ACC112 (cell line): ENCODE data around the gene CER1.
"Not testable (repeated sequence)": the region's sequence is repeated elsewhere in the genome, so short reads cannot be mapped to it uniquely, and the experiment has no call there.

Source experiments
- H2AFZ ChIP-seq: fragments of 200-600 bp; sonication (generic); one replicate; pipeline ENCODE4 v1.6.0; 2017; ENCODE audit warnings: antibody characterized with exemption, low read length; ENCODE audit not compliant: unreplicated experiment
- H3K27ac ChIP-seq: fragments of 200-600 bp; sonication (generic); 2 replicates; pipeline ENCODE4 v1.5.1; 2014; ENCODE audit warnings: low read depth, mild to moderate bottlenecking, antibody characterized with exemption, low read length, moderate library complexity
- H3K27me3 ChIP-seq: fragments of 200-600 bp; sonication (generic); 2 replicates; pipeline ENCODE4 v1.6.1; 2014; ENCODE audit warnings: mild to moderate bottlenecking, antibody characterized with exemption, low read length, moderate library complexity, mixed read lengths; ENCODE audit not compliant: insufficient read depth
- H3K36me3 ChIP-seq: fragments of 200-600 bp; sonication (generic); 2 replicates; pipeline ENCODE4 v1.6.1; 2016; ENCODE audit warnings: mild to moderate bottlenecking, antibody characterized with exemption, low read length, moderate library complexity, mixed read lengths; ENCODE audit not compliant: insufficient read depth
- H3K4me1 ChIP-seq: fragments of 200-600 bp; sonication (generic); one replicate; pipeline ENCODE4 v1.6.1; 2016; ENCODE audit warnings: low read length, mixed read lengths; ENCODE audit not compliant: insufficient read depth, unreplicated experiment, control insufficient read depth
- H3K4me3 ChIP-seq: fragments of 200-600 bp; sonication (generic); 2 replicates; pipeline ENCODE4 v1.5.1; 2014; ENCODE audit warnings: mild to moderate bottlenecking, low read depth, low read length
- H3K79me2 ChIP-seq: fragments of 200-600 bp; sonication (generic); one replicate; pipeline ENCODE4 v1.6.0; 2016; ENCODE audit warnings: low read length; ENCODE audit not compliant: control insufficient read depth, unreplicated experiment, insufficient read depth

CER1 gene

DNA sequence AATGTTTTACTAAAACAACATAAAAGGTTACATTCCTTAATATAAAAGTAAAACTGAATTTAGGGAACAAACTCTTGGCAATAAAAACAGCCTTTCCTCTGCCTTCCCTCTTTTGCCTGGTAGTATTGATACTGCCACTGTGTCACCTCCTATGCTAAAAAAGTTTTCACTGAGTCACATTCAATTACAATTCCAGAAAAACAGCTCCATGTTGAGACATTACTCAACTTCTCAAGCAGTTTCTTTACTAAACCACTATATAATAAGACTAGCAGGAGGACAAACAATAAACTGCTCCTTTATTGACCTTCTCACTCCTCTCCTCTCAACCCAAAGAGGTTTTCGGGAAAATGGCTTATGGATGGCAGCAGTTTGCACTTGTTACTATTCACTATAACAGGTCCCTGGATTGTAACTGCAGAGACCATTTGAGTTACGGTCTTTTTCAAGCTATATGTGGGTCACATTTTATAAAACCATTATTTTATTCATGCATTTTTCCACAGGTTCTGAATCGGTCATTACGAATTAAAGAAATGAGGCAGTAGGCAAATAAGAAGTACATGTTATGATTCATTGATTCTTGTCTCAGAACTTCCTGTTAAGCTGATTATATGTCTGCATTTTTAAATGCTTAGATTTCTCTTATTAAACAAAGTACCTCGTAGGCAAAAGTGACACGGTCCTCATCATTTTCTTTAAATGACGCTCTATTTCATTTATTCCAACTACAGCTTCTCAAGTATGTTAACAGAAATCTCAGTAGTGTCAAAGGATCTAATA is 31.4 kb downstream of the CER1 start:
- Histone ChIP-seq H3K36me3 (peaks cover 7% of the 10 kb centered on the region; the same call in 1 of the 2 replicates), H2AFZ (no peak overlapping the region), H3K4me3 (peak overlapping the region; percentile 24), H3K4me1 (peaks cover 44% of the 10 kb centered on the region), H3K27me3 (peaks cover 14% of the 10 kb centered on the region), H3K27ac (no peak overlapping the region), H3K79me2 (peaks cover 20% of the 10 kb centered on the region)

DNA sequence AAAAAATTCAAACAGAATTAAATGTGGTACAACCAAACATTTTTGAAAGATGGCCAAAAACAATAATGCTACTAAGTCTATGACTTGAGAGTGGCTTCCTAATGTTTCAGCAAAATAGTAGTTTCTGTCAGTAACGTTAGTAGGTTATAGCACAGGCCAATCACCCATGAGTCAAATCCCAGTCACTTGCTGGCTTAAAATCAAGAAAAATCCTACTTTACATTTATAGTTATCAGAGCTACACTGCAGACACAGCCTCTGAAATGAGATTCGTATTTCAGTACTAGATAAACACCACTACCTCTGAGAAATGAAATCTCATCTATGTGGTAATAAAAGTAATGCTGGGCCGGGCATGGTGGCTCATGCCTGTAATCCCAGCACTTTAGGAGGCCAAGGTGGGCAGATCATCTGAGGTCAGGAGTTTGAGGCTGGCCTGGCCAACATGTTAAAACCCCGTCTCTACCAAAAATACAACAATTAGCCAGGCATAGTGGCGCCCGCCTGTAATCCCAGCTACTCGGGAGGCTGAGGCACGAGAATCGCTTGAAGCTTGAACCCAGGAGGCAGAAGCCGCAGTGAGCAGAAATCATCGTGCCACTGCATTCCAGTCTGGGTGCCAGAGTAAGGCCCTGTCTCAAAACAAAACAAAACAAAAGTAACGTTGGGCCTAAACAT is 35.4 kb downstream of the CER1 start:
- H3K27ac ChIP-seq = peak overlapping the region; percentile 69
- H2AFZ ChIP-seq = no peak overlapping the region
- peaks cover 41% of the 10 kb centered on the region for H3K4me1 ChIP-seq
- peaks cover 7% of the 10 kb centered on the region; the same call in 1 of the 2 replicates for H3K36me3 ChIP-seq
- peaks cover 16% of the 10 kb centered on the region for H3K79me2 ChIP-seq
- H3K27me3 ChIP-seq = no peaks in the 10 kb centered on the region
- 0 out of 2 replicates have a peak overlapping the region, but pooled peaks have one; percentile 8 for H3K4me3 ChIP-seq

DNA sequence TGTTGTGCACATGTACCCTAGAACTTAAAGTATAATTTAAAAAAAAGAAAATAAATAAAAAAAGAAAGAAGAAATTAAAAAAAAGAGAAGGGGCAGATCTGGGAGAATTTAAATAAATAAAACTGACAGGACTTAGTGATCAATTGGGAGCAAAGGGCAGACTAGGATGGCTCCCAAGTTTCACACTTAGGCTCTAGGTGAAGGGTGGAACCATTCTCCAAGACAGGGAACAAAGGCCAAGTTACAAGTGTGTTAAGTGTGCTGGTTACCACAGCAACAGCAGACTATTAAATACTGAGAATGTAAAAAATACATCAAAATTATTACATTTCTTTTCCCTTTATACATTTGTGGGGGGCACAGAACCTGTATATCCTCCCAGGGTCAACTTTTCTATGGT is 36.4 kb downstream of the CER1 start:
- peak overlapping the region; percentile 69 for H3K27ac ChIP-seq
- peaks cover 31% of the 10 kb centered on the region for H3K4me1 ChIP-seq
- no peak overlapping the region for H3K4me3 ChIP-seq
- H3K79me2 ChIP-seq = peaks cover 15% of the 10 kb centered on the region
- no peak overlapping the region for H2AFZ ChIP-seq
- H3K27me3 ChIP-seq = no peaks in the 10 kb centered on the region
- H3K36me3 ChIP-seq = peaks cover 7% of the 10 kb centered on the region; the same call in 1 of the 2 replicates

DNA sequence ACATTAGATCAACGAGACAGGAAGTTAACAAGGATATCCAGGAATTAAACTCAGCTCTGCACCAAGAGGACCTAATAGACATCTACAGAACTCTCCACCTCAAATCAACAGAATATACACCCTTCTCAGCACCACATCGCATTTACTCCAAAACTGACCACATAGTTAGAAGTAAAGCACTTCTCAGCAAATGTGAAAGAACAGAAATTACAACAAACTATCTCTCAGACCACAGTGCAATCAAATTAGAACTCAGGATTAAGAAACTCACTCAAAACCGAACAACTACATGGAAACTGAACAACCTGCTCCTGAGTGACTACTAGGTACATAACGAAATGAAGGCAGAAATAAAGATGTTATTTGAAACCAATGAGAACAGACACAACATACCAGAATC is 39.9 kb downstream of the CER1 start:
- not testable (repeated sequence) for H3K36me3 ChIP-seq, H3K79me2 ChIP-seq, H2AFZ ChIP-seq, H3K27me3 ChIP-seq, H3K27ac ChIP-seq, H3K4me3 ChIP-seq
- H3K4me1 ChIP-seq = peaks cover 15% of the 10 kb centered on the region

DNA sequence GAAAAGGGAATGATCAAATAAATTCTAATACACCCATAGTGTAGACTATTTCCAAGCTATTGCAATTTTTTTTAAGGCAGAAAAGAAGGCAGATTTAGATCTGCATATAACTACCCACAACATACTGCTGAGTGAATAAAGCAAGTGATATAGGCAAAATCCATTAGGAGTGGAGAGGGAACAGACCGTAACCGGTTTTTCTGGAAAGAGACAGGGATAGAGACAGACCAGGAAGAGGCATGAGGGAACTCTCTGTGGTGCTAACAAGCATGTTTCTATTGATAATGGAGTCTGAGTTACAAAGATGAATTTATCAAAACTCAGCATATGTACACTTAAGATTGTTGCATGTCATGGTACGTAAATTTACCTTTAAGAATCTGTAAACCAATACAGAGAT is 43.8 kb downstream of the CER1 start:
- H3K4me3 ChIP-seq = no peak overlapping the region
- H2AFZ ChIP-seq = no peak overlapping the region
- H3K36me3 ChIP-seq = peaks cover 2% of the 10 kb centered on the region; the same call in 1 of the 2 replicates
- H3K4me1 ChIP-seq = no peaks in the 10 kb centered on the region
- H3K27me3 ChIP-seq = no peaks in the 10 kb centered on the region
- H3K79me2 ChIP-seq = peaks cover 7% of the 10 kb centered on the region
- H3K27ac ChIP-seq = no peak overlapping the region

DNA sequence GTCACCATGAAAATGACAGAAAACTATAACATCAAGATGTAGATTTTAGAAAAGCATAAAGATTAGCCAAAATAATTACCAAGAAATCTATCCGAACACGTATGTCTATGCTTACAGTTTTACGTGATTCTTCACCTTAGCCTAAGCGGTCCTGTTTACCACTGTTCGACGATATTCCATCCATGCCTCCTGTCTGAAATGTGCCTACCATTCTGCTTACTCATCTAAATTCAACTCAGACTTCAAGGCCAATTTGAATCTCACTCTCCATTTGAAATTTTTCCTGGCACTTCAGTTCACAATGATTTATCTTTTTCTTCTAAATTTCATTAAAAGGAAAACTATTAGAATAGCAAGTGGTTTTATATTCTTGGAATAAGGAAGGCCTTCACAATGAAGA is 44.7 kb downstream of the CER1 start:
- no peak overlapping the region for H2AFZ ChIP-seq
- no peaks in the 10 kb centered on the region for H3K27me3 ChIP-seq
- no peak overlapping the region for H3K4me3 ChIP-seq
- peaks cover 7% of the 10 kb centered on the region for H3K79me2 ChIP-seq
- no peak overlapping the region for H3K27ac ChIP-seq
- H3K36me3 ChIP-seq = peaks cover 3% of the 10 kb centered on the region; the same call in 1 of the 2 replicates
- H3K4me1 ChIP-seq = no peaks in the 10 kb centered on the region

DNA sequence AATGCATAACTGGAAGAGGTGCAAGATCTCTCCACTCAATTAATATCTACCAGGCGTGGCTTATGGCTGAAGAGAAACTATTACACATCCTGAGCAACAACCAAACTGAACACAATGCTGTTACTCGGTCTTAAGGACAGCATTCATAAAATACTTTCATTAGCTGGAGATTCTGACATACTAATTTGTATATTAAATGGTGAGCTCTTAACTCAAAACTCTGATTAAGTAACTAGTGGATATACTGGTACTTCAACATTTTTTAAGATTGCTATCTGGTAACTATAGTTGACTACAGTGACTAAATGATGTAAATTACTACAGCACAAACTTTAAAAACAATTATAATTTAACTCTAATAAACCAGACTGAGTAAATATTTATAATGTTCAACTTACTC is 45.1 kb downstream of the CER1 start:
- Histone ChIP-seq H3K36me3 (peaks cover 3% of the 10 kb centered on the region; the same call in 1 of the 2 replicates), H3K4me3 (no peak overlapping the region), H2AFZ (no peak overlapping the region), H3K27me3 (no peaks in the 10 kb centered on the region), H3K4me1 (no peaks in the 10 kb centered on the region), H3K79me2 (peaks cover 7% of the 10 kb centered on the region), H3K27ac (no peak overlapping the region)

DNA sequence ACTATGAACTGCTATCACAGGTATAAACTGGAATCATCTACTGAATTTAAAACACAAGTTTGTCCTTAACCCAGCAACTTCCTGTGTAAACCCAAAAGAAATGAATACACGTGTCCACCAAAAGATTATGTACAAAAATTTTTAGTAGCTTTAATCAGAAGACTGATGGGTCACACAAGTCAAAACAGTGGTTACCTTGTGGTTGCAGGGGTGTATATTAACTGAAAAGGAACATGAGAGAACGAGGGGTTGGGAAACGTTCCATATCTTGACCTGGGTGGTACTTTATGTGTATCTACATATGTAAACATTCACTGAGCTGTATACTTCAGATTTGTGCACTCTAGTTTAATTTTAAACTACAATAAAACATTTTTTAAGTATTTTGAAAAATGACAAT is 47.9 kb downstream of the CER1 start:
- Histone ChIP-seq H3K79me2 (no peaks in the 10 kb centered on the region), H3K27ac (no peak overlapping the region), H3K4me3 (no peak overlapping the region), H3K36me3 (peaks cover 3% of the 10 kb centered on the region; the same call in 1 of the 2 replicates), H2AFZ (no peak overlapping the region), H3K4me1 (peaks cover 14% of the 10 kb centered on the region), H3K27me3 (no peaks in the 10 kb centered on the region)

DNA sequence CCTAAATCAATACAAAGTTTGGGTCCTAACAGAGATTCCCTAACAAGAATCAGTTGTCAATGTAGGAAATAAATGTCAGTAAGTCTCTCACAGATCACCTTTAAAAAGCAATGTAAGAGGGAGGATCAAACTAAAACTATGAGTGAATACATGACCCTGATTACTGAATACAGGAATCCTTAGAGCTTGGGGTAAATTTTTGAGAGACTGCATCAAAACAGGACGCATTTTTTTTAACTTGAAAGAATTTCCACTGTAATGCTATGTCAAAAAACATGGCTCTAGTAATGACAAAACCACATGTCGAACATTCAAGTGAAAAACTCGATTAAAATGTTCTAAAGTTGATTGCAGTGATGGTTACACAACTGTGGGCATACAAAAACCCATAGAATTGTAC is 51.2 kb downstream of the CER1 start:
- Histone ChIP-seq H2AFZ (peak overlapping the region; percentile 28), H3K27me3 (no peaks in the 10 kb centered on the region), H3K4me1 (peaks cover 14% of the 10 kb centered on the region), H3K4me3 (peak overlapping the region; percentile 20; the same call in 1 of the 2 replicates), H3K27ac (peak overlapping the region; percentile 59), H3K79me2 (no peaks in the 10 kb centered on the region), H3K36me3 (peaks cover 3% of the 10 kb centered on the region; the same call in 1 of the 2 replicates)

DNA sequence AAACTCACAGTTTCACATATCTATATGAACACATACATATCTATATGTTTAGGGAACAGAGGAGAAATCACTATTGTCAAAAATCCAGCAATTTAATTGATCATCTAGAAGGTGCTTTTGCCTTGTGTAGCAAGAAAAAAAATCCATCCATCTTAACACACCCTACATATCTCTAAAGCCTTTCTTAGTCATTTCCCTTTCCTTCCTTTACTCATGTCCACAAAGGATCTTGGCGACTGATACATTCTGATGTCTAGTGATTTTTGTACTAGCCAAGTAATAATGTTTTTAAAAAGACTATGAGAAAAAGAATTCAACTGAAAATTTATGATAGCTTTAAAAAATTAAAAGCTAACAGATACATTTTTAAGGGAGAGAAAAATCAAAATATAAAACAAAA is 51.8 kb downstream of the CER1 start:
- Histone ChIP-seq H2AFZ (peak overlapping the region; percentile 28), H3K36me3 (peaks cover 3% of the 10 kb centered on the region; the same call in 1 of the 2 replicates), H3K79me2 (no peaks in the 10 kb centered on the region), H3K27me3 (no peaks in the 10 kb centered on the region), H3K4me1 (peaks cover 14% of the 10 kb centered on the region), H3K4me3 (peak overlapping the region; percentile 20; the same call in 1 of the 2 replicates), H3K27ac (peak overlapping the region; percentile 59)
